HG03439 (cell line): Measurements from ENCODE around the gene MAMLD1.

Experiments
- ATAC-seq: cut with Tn5 transposase; IDR thresholded peaks from one replicate; pipeline ENCODE4 v1.9.1; 2021; ENCODE audit warnings: mild to moderate bottlenecking, moderate library complexity; ENCODE audit not compliant: unreplicated experiment

The MAMLD1 gene

GRCh38 chrX:150377005-150377404 lies 13.9 kb downstream of the MAMLD1 start:
- ATAC-seq: no peak

- ATAC-seq: no peak
These were observed 41.9 kb downstream of the MAMLD1 start for GRCh38 chrX:150405006-150405405.

- ATAC-seq: no peak
These were observed 42.5 kb downstream of the MAMLD1 start for GRCh38 chrX:150405576-150405975.

- ATAC-seq: no peak
These were observed 43.5 kb downstream of the MAMLD1 start for GRCh38 chrX:150406596-150406995.

- no peak for ATAC-seq
These were observed 44.9 kb downstream of the MAMLD1 start for GRCh38 chrX:150408007-150408406.

- ATAC-seq: no peak
These were observed 45.4 kb downstream of the MAMLD1 start for GRCh38 chrX:150408561-150408960.

- ATAC-seq: no peak
These were observed 46.4 kb downstream of the MAMLD1 start for GRCh38 chrX:150409486-150409885.

GRCh38 chrX:150409964-150410363 lies 46.8 kb downstream of the MAMLD1 start:
- ATAC-seq: no peak

GRCh38 chrX:150410513-150410912 lies 47.4 kb downstream of the MAMLD1 start:
- no peak for ATAC-seq

GRCh38 chrX:150411656-150412055 lies 48.5 kb downstream of the MAMLD1 start:
- ATAC-seq: no peak

GRCh38 chrX:150414228-150414627 lies 51.1 kb downstream of the MAMLD1 start:
- no peak for ATAC-seq

- ATAC-seq: no peak
These were observed 53.4 kb downstream of the MAMLD1 start for GRCh38 chrX:150416469-150416868.

- ATAC-seq: no peak
These were observed 58.7 kb downstream of the MAMLD1 start for GRCh38 chrX:150421816-150422215.

GRCh38 chrX:150429594-150429993 lies 66.5 kb downstream of the MAMLD1 start:
- no peak for ATAC-seq

GRCh38 chrX:150436195-150436594 lies 73.1 kb downstream of the MAMLD1 start:
- ATAC-seq: no peak

GRCh38 chrX:150438165-150438564 lies 75.0 kb downstream of the MAMLD1 start:
- no peak for ATAC-seq

- no peak for ATAC-seq
These were observed 83.0 kb downstream of the MAMLD1 start for GRCh38 chrX:150446151-150446550.

- ATAC-seq: no peak
These were observed 83.9 kb downstream of the MAMLD1 start for GRCh38 chrX:150446995-150447394.

GRCh38 chrX:150449313-150449712 lies 86.2 kb downstream of the MAMLD1 start:
- ATAC-seq: no peak

- no peak for ATAC-seq
These were observed 87.5 kb downstream of the MAMLD1 start for GRCh38 chrX:150450519-150451177.

GRCh38 chrX:150451953-150452352 lies 88.8 kb downstream of the MAMLD1 start:
- no peak for ATAC-seq

- ATAC-seq: no peak
These were observed 91.0 kb downstream of the MAMLD1 start for GRCh38 chrX:150454083-150454482.

GRCh38 chrX:150454508-150455214 lies 91.5 kb downstream of the MAMLD1 start:
- no peak for ATAC-seq
